ENCODE measurements around the gene ZNF202.
"Not testable (repeated sequence)": the region's sequence is repeated elsewhere in the genome, so short reads cannot be mapped to it uniquely, and the experiment has no call there.

ZNF202 gene

DNA sequence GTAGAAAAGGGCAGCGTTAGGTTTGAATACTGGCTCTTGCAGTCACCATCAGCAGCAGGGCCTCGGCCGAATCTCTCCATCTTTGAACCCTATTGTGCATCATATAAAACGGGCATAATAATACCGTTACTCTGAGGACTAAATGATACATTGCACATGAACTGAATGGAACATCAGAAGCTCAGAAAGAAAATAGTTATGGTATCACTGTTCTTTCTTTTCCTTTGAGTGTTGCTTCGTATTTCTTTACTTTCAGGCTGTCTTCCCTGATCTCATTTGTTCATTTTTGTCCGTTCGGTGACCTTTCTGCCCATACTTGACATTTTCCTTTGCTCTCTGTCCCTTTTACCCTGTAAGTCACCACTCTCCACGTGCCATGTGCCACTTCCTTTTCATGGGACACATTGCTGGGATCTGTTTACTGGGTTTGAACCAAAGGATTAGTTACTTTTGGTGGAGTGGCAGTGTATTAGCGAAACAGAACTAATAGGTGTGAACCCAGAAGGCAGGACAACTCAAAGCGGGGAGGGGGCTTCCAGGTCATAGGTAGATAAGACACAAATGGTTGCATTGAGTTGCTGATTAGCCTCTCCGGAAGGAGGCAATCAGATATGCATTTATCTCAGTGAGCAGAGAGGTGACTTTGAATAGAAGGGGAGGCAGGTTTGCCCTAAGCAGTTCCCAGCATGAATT, 717 bp upstream of the ZNF202 start:
- peak overlapping the region; percentile 86 for H3K4me3 ChIP-seq (ENCODE audit: low read depth, low read length)

DNA sequence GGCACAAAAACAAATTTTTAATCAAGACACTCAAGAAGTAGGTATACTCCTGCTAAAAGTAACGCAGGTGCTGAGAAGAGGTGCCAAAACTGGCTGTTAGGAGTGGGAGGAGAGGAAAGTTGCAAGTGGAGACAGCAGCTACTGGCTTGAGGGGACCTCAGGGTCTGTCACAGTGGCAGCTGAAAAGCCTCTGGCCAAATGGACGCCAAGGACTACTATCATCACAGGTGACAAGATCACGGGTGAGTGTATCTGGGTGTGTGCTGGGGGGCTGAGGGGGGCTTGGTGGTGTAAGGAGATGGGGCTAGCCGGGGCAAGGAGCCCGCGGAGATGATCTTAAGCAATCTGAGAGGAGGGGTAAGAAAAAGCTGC, 687 bp downstream of the ZNF202 start:
- H3K4me3 ChIP-seq (ENCODE audit: low read depth, low read length): peak overlapping the region; percentile 86

DNA sequence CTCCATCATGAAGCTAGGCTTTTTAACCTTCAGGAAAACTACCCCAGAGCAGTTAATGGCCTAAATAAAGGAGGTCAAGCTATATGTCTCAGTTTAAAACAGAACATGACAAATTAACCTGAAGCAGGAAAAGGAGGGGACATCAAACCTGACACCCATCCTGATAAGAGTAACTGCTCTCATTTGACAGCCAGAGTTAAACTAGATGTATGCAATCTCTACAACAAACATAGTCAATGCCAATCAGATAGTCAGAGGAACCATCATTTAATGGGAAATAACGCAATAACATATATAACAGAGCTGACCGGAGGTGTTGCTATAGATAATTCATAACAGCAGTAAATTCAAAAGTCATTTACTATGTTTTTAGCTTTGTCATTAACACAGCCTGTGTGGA, 3.1 kb downstream of the ZNF202 start:
- H3K4me3 ChIP-seq (ENCODE audit: low read depth, low read length): no peak overlapping the region

DNA sequence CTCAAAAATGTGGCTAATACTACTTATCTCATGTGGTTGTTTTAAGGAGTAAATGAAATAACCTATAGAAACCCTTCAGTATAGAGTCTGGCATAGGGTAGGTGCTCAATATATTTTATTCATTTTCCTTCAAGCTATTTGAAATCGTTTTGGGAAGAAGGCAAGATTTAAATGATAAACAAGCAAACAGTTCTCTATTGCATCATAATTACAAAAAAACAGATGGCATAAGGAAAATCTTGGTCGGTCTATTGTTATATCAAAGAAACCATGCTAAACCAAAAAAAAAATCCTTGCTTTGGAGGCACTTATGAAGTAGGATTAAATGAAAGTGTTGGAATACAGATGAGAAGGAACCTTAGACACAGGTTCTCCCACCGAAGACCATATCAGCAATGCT, 4.7 kb downstream of the ZNF202 start:
- no peak overlapping the region for H3K4me3 ChIP-seq (ENCODE audit: low read depth, low read length)

DNA sequence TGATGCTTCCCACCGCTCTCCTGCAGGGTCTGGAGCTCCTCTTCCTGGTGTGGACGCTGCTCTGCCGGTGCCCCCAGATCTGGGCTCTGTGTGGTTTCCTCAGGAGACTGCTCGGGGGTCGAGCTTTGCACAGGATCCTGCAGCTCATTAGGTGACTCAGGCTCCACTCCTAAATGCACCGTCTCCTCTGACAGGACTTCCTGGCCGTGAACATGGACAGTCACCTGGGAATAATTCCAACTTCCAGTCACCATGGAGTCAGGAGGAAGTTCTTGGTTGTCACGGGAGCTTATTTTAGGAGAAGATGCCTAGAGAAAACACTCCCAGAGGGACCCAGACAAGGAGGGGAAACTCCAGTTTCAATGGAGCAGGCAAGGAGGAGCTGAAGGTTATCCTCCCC, 11.9 kb downstream of the ZNF202 start:
- no peak overlapping the region for H3K4me3 ChIP-seq (ENCODE audit: low read depth, low read length)

DNA sequence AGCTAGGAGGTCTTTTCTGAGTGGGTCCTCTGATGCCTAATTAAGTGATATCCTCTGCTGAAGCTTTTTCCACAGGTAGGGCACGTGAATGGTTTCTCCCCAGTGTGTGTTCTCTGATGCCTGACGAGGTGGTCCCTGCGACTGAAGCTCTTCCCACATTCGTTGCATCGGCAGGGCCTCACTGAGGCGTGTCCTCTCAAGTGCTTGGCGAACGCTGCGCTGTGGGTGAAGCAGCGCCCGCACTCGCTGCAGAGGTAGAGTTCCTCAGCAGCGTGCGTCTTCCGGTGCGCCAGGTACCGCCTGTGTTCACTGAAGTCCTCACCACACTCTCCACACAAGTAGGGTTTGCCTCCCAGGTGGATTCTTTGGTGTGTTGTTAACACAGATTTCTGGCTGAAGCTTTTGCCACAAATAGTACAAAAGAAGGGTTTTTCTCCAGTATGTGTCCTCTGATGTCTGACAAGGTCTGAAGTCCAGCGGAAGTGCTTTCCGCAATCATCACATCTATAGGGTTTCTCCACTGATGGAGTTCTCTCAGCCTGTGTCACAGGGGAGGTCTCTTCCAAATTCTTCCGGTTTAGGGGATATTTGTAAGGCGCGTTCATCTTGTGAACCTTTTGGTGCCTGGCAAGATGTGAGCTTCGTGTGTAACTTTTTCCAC, 15.3 kb downstream of the ZNF202 start:
- no peak overlapping the region for H3K4me3 ChIP-seq (ENCODE audit: low read depth, low read length)

DNA sequence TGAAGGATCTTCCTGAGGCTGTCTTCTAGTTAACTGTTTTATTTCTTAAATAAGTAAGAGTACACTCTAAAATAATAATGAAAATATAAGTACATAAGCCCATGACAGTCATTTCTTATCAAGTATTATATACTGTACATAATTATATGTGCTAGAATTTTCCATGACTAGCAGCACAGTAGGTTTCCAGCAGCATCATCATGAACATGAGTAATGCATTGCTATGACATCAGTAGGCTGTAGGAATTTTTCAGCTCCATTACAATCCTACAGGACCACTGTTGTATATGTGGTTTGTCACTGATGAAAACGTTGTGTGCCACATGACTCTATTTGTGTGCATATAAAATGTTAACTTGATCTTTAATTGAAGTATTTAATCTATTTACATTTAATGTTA, 22.0 kb downstream of the ZNF202 start:
- no peak overlapping the region for H3K4me3 ChIP-seq (ENCODE audit: low read depth, low read length)

DNA sequence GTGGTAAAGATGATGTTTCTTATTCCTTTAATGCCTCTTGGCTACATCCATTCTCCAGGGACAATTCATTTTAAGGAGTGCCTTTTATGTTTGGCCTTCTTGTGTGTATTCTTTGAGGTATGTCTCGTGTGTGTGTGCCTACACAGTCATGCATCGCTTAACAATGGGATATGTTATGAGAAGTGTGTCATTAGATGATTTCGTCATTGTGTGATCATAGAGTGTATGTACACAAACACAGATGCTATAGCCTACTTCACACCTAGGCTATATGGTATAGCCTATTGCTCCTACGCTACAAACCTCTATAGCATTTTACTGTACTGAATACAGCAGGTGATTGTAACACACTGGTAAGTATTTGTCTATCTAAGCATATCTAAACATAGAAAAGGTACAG, 23.0 kb downstream of the ZNF202 start:
- no peak overlapping the region for H3K4me3 ChIP-seq (ENCODE audit: low read depth, low read length)

DNA sequence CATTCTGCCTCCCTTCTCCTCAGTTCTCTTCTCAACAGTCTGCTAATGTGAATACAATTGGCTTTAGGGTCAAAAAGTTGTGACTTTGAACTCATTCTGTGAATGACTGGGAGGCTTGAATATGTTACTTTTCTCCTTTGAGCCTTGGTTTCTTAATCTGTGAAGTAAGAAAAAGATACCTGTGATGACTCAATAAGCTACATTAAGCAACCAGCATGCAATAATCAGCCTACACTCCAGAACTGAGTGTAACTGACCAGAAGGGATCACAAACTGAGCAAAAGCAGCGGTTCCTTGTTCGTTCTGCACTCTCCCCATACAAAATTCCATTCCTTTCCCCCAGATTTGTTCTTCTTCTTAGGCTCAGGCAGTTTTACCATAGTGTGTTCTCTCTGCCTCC, 23.4 kb downstream of the ZNF202 start:
- no peak overlapping the region for H3K4me3 ChIP-seq (ENCODE audit: low read depth, low read length)

DNA sequence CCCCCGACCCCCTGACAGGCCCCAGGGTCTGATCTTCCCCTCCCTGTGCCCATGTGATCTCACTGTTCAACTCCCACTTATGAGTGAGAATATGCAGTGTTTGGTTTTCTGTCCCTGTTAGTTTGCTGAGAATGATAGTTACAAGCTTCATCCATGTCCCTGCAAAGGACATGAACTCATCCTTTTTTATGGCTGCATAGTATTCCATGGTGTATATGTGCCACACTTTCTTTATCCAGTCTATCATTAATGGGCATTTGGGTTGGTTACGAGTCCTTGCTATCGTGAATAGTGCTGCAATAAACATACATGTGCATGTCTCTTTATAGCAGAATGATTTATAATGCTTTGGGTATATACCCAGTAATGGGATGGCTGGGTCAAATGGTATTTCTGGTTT, 28.8 kb downstream of the ZNF202 start:
- H3K4me3 ChIP-seq (ENCODE audit: low read depth, low read length): not testable (repeated sequence)

DNA sequence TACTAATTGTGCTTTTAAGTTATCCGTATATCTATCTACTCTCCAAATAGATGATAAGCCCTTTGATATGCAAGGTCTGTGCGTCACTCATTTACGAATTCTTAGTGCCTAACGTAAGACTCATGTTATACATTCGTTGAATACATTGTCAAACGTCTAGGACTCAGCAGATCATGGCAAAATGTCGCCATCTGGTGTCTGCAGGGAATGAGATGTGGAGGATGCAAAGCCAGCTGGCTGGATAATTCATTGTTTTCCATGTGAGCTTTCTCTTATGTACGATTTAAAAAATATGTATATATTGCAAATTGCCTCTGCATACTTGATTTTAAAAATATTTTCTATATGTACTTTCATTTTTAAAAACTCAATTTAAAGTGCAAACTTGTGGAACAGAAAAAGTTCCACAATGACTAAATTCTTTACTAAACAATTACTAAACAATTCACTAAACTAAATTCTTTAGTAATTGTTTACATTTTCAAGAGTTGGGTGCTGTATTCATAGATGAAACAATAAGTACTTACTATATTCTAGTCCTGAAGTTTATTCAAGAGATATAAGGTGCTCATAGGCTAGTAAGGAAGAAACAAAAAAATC, 33.8 kb downstream of the ZNF202 start:
- H3K4me3 ChIP-seq (ENCODE audit: low read depth, low read length): no peak overlapping the region

DNA sequence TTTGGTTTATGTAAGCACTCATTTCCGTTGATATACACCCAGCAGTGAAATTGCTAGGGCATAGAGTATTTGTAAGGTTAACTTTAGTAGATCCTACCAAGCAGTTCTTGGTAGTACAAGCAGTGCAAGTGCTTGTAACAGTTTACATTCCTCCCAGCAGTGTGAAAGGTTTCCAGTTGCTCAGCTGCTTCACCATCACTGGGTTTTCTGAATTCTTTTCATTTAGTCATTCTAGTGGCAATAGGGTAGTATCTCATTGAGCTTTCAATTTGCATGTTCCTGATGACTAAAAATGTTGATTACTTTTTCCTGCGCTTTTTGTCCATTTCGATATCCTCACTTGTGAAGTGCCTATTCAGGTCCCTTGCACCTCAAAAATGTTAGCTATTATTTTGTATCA, 34.3 kb downstream of the ZNF202 start:
- H3K4me3 ChIP-seq (ENCODE audit: low read depth, low read length): no peak overlapping the region

DNA sequence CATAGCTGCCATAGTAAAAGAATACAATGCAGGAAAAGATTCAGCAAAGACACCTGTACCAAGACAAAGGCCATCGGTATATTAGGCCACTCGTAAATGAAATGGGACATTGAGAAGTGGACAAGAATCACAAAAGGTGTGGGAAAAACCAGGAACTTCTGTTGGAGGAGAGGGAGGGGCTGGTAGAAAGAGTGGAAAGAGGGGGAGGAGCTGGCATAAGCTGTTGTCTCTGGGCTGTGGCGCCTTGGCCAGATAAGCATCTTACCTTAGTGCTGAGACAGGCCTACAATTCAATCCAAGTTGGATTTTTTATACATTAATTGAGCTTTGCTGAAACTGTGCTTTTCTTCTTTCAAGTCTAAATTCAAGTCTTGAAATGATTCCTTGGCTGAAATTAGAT, 37.1 kb downstream of the ZNF202 start:
- no peak overlapping the region for H3K4me3 ChIP-seq (ENCODE audit: low read depth, low read length)

DNA sequence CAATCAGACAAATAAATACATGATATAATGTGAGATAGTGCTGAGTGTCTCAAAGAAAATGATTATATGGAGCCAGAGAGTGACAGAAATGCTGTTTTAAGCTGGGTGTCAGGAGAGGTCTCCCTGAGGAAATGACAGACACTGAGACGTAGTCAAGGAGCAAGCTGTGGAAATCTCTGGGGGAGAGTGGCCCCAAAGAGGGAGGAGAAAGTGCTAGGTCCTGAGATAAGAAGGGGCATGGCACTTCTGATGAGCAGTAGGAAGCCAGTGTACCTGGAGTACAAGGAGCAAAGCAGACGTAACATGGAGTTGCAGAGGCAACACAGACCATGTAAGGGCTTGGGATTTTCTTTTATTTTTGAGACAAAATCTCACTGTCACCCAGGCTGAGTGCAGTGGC, 38.8 kb downstream of the ZNF202 start:
- H3K4me3 ChIP-seq (ENCODE audit: low read depth, low read length): no peak overlapping the region

DNA sequence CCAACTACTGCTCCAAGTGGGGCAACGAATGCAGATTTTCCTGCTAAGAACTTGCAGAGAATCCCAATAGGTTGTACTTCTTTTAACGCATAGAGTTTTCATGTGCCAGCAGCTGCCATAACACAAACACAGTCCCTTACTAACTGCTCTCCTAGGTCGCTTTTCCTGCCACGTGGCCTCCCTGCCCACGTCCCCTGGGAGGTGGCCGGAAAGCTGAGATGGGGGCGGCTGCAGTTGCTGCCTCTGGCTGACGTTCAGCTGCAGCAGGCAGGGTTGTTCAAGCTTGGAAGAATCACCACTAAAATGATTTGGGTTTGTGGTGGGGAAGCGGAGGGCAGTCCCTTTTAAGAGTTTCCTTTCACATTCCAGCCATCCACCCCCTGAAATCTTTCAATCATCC, 39.3 kb downstream of the ZNF202 start:
- H3K4me3 ChIP-seq (ENCODE audit: low read depth, low read length): no peak overlapping the region

DNA sequence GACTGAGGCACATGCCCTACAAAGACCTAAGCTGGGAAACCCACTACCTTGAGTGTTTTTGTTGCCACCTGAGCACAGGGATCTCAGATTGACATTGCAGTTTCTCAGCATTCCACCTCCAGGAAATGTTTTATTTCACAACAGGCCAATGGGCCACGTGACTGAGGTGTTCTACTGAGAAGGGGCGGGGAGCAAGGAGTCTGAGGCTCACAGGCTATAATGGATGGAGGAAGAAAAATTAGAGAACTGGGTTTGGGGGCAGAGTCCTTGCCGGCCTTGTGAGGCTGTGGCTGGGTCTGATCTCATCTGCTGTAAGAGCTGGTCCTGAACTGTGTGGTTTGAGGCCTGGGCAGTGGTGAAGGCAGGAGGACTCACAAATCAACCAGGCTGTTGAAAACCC, 40.7 kb downstream of the ZNF202 start:
- no peak overlapping the region for H3K4me3 ChIP-seq (ENCODE audit: low read depth, low read length)

DNA sequence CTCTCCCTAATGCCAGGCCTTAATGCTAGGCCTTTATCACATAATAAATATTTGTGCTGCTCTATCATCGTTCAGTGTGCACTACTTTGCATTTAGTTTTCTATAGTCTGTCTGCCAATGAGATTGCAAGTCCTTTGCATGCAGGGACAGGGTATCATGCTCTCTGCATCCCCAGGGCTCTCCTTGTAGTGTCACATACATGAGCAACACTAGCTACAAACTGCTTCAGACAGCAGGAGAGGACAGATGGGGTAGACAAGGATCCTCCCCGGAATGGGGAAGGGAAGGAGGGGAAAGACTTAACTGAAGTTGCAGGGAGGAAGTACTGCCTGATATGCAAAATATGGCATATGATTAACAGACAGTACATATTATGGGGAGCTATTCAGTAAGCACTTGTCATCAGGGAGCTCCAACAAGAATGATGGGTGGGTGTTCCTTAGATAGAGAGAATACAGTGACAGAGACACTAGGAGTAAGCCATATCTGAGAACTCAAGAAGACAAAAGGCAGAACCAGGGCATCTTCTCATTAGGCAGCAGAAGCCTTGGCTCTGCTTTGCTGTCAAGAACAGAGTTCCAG, 42.8 kb downstream of the ZNF202 start:
- H3K4me3 ChIP-seq (ENCODE audit: low read depth, low read length): no peak overlapping the region

DNA sequence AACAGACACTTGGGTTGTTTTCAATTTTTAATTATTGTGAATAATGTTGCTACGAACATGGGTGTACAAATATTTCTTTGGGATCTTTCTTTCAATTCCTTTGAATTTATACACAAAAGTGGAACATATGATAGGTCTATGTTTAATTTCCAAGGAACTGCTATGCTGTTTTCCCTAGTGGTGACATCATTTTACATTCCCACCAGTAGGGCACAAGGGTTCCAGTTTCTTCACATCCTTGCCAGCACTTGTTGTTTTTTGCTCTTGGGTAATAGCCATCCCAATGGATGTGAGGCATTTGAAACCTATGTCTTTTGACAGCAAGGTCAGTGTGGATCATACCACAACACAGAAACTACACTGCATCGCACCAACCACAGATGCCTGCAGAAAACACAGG, 45.3 kb downstream of the ZNF202 start:
- no peak overlapping the region for H3K4me3 ChIP-seq (ENCODE audit: low read depth, low read length)

DNA sequence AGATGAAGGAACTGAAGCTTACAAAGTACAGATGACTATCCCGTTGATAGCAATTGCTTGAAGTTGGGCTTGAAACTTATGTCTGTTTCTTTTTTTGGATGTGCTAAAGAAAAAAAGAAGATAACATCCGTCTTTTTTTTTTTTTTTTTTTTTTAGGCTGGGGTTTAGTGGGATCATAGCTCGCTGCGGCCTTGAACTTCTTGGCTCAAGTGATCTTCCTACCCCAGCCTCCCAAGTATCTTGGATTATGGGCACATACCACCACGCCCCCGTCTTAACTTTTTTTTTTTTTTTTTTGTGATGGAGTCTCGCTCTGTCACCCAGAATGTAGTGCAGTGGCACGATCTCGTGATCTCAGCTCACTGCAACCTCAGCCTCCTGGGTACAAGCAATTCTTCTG, 46.2 kb downstream of the ZNF202 start:
- no peak overlapping the region for H3K4me3 ChIP-seq (ENCODE audit: low read depth, low read length)

DNA sequence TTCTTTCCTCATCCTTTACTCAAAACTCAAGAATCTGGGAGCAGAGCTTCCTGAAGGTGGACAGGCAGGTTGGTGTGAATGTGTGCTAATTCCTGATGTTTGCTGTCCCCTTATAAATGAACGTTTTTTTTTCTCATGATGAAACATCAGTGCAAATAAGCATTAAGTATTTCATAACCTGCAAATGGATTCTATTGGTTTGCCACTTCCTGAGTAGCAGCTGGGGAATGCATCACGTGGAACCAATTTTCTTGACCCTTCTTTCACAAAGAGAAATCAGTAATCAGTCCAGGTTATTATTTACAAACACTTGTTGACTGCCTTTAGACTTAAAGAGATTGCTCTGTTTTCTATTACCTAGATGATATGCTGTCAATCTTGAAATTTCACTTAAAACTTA, 46.9 kb downstream of the ZNF202 start:
- no peak overlapping the region for H3K4me3 ChIP-seq (ENCODE audit: low read depth, low read length)

DNA sequence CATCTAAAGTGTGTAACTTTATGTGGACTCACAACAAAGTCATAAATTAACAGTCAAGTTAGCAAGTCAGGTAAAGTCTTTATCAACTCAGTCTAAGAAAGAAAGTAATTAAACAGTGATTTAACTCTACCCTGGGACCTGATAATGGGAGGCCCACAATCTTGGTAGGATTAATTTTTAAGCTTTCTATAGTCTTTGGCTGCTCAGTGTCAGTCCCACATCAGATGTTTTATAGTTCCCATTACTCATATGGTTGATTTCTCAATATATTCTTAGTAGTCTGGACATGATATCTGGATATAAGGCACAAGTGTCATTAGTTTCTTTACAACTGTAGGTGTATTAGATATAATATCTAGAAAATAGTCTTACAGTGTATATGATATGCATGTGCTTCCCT, 48.5 kb downstream of the ZNF202 start:
- H3K4me3 ChIP-seq (ENCODE audit: low read depth, low read length): no peak overlapping the region

DNA sequence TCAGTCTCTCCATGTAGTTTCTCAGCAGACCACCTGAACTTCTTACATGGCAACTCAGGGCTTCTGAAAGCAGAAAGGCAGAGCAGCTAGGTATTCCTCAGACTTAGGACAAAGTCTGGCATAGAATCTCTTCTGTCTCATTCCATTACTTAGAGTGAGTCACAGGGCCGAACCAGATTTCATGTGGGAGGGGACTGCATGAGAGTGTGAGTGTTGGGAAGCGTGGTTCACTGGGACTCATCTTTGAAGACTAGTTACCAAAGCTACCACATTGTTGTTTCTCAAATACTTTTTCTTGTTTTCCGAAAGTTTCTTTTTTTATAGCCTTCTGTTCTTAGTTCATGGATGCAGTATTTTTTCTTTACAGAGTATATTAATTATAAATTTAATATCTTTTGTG, 51.0 kb downstream of the ZNF202 start:
- no peak overlapping the region for H3K4me3 ChIP-seq (ENCODE audit: low read depth, low read length)

Data from iPS-11a (cell line).